Adrenal gland (tissue), 12 donors: ENCODE data around the gene RHPN2. TPM values are rescaled to one million over a fixed set of nuclear protein-coding genes. Genes with fewer than 3 reads are reported as not detected.
"Not testable (repeated sequence)": the region's sequence is repeated elsewhere in the genome, so short reads cannot be mapped to it uniquely, and the experiment has no call there.

Source experiments
- DNase-seq, 7 donors: peaks; one replicate each; pipeline ENCODE4 v3.0.0-alpha.2; 2019 to 2020
- H3K27ac ChIP-seq, 5 donors: fragments of 200-600 bp; sonication (generic) in 4 of 5; 1 replicate in 3 of 5; 2 replicates in 2 of 5; pipeline versions ENCODE4 v1.5.1 to v1.8.0; 2016 to 2020; ENCODE audit warnings: mild to moderate bottlenecking in 1 of 5
- H3K27me3 ChIP-seq: fragments of 200-600 bp; 2 replicates; pipeline ENCODE4 v1.8.0; 2021
- H3K36me3 ChIP-seq, 2 donors: fragments of 200-600 bp; replicated peaks in 1 of 2; 1 replicate in 1 of 2; 2 replicates in 1 of 2; pipeline versions ENCODE4 v1.5.1 to v1.8.0; 2018 to 2022
- H3K4me1 ChIP-seq, 2 donors: fragments of 200-600 bp; replicated peaks in 1 of 2; 1 replicate in 1 of 2; 2 replicates in 1 of 2; pipeline versions ENCODE4 v1.5.1 to v1.8.0; 2018 to 2021
- H3K4me3 ChIP-seq, 4 donors: fragments of 200-600 bp; sonication (generic) in 3 of 4; one replicate each; pipeline ENCODE4 v1.5.1; 2016 to 2018
- H3K9me3 ChIP-seq, 3 donors: fragments of 200-600 bp; sonication (generic) in 1 of 3; replicated peaks in 1 of 3; 1 replicate in 2 of 3; 2 replicates in 1 of 3; pipeline versions ENCODE4 v1.5.1 to v1.8.0; 2016 to 2021
- POLR2A ChIP-seq, 2 donors: fragments of 450-650 bp; IDR thresholded peaks; one replicate each; pipeline ENCODE4 v1.6.1; 2017; ENCODE audit warnings: antibody characterized with exemption in 2 of 2, mild to moderate bottlenecking in 2 of 2, moderate library complexity in 1 of 2
- WGBS, 4 donors: extraction: QIAGEN DNeasy Blood & Tissue Kit in 2 of 4; methylation state at CpG; one replicate each; pipeline versions ENCODE4 v1.1.5 to v1.1.7; 2013 to 2017; 5-methylcytosine and 5-hydroxymethylcytosine counted together
- intact Hi-C, 2 donors: fragments of 100-400 bp; cut with DNase I; formaldehyde crosslinking; loops; one replicate each; pipeline versions ENCODE4 v1.14.1 to v1.15.0; 2022 to 2023
- polyA plus RNA-seq, 3 donors: library from polyadenylated mRNA; stranded (reverse); fragments of 200-250 nt in 2 of 3; fragments of 350-450 nt in 1 of 3; fragmentation: Illumina TruSeq in 1 of 3; extraction: RNeasy Lipid Tissue Mini Kit (QIAGEN cat#74804) in 1 of 3; gene quantifications; one replicate each; pipeline ENCODE4 v1.2.3, GENCODE V29; 2013 to 2014
- total RNA-seq, 9 donors: library from RNA; depleted of rRNA in 4 of 9; stranded (reverse); fragments of >200 nt in 4 of 9; fragments of 120-200 nt in 1 of 9; fragmentation: NEBNext Ultra II Directional in 1 of 9; extraction: Animal tissue kit (Norgen Biotek cat#: 25700) in 1 of 9; gene quantifications; one replicate each; pipeline versions ENCODE4 v1.1.0 to v1.2.4, GENCODE V29; 2013 to 2023
- TF ChIP-seq, protein P1 (sequence below), 6 experiments: fragments of 450-650 bp in 4 of 6; fragments of 200-600 bp in 2 of 6; sonication (generic) in 1 of 6; IDR thresholded peaks; 1 replicate in 5 of 6; 2 replicates in 1 of 6; pipeline versions ENCODE4 v1.5.1 to v1.8.0; 2016 to 2021; ENCODE audit warnings: antibody characterized with exemption in 6 of 6, mild to moderate bottlenecking in 2 of 6, moderate library complexity in 1 of 6
- donor health status: healthy with polysubstance abuse.
- donor health status: Bipolar disorder and iron deficiency.
- donor health status: DM: yes; HTN: yes; CAD: no.
- donor health status: DM: no; HTN: no; CAD: no.
- donor health status: DM: no; HTN: no; CAD: no.
- donor health status: DM: yes; HTN: yes; CAD: no.

The RHPN2 gene
- total and polyA plus RNA-seq, 12 donors: 0.52 to 1.3 (median 1.0) TPM; not detected in 1

- Histone ChIP-seq H3K27me3 (no peaks in the 10 kb centered on the region), H3K27ac (no peak overlapping the region), H3K4me1 (peaks cover 0 to 12% of the 10 kb centered on the region in 2 donors), H3K4me3 (no peak overlapping the region), H3K36me3 (peaks cover 0 to under 1% of the 10 kb centered on the region in 2 donors), H3K9me3 (no peaks in the 10 kb centered on the region)
- WGBS, 4 donors: 92 to 100% (median 96%) methylated on average over 10 of the region's 10 CpGs; no CpG with 5 or more reads in 1 of the 4 donors
- intact Hi-C loops: loop anchor here in 1 of 2 donors (10.0 kb wide), 1 partner anchor 385 kb away; the partner anchor contains the start of gene PDCD5
- TF ChIP-seq, protein P1, sequence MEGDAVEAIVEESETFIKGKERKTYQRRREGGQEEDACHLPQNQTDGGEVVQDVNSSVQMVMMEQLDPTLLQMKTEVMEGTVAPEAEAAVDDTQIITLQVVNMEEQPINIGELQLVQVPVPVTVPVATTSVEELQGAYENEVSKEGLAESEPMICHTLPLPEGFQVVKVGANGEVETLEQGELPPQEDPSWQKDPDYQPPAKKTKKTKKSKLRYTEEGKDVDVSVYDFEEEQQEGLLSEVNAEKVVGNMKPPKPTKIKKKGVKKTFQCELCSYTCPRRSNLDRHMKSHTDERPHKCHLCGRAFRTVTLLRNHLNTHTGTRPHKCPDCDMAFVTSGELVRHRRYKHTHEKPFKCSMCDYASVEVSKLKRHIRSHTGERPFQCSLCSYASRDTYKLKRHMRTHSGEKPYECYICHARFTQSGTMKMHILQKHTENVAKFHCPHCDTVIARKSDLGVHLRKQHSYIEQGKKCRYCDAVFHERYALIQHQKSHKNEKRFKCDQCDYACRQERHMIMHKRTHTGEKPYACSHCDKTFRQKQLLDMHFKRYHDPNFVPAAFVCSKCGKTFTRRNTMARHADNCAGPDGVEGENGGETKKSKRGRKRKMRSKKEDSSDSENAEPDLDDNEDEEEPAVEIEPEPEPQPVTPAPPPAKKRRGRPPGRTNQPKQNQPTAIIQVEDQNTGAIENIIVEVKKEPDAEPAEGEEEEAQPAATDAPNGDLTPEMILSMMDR (IDR thresholded peaks at IDR 0.05): no peak
- TF ChIP-seq POLR2A (IDR thresholded peaks at IDR 0.05): no peak
- no peak for DNase-seq
Observed at GRCh38 chr19:32969549-32969948, 95.1 kb downstream of the RHPN2 start.

DNA sequence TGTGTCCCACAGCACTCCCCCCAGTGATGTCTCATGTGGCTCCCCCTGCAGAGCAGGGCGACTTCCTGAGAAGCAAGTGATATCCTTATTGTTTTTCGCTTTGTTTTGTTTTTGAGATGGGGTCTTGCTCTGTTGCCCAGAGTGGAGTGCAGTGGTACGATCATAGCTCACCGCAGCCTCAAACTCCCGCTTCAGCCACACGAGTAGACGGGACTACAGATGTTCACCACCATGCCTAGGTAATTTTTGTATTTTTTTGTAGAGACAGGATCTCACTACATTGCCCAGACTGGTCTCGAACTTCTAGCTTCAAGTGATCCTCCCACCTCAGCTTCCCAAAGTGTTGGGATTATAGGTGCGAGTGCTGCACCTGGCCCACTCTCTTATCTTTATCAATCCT lies 97.9 kb downstream of the RHPN2 start:
- no peak overlapping the region for H3K27ac ChIP-seq
- TF ChIP-seq, protein P1 (IDR thresholded peaks at IDR 0.05): no peak
- TF ChIP-seq POLR2A (IDR thresholded peaks at IDR 0.05): no peak
- H3K4me3 ChIP-seq: no peak overlapping the region
- peaks cover 0 to 16% of the 10 kb centered on the region in 2 donors for H3K36me3 ChIP-seq
- no peaks in the 10 kb centered on the region for H3K27me3 ChIP-seq
- H3K9me3 ChIP-seq: no peaks in the 10 kb centered on the region
- DNase-seq: no peak
- peaks cover 0 to 12% of the 10 kb centered on the region in 2 donors for H3K4me1 ChIP-seq
- WGBS, 4 donors: 95 to 96% (median 95%) methylated on average over 9 of the region's 9 CpGs
- intact Hi-C loops: loop anchor here in 1 of 2 donors (10.0 kb wide), 1 partner anchor 382 kb away; the partner anchor contains the start of gene PDCD5

- H3K9me3 ChIP-seq: no peaks in the 10 kb centered on the region
- H3K27me3 ChIP-seq: no peaks in the 10 kb centered on the region
- no peak overlapping the region for H3K27ac ChIP-seq
- H3K4me1 ChIP-seq: no peaks in the 10 kb centered on the region
- intact Hi-C loops: no loop called here
- DNase-seq: no peak
- no peak overlapping the region for H3K4me3 ChIP-seq
- no peak for TF ChIP-seq POLR2A (IDR thresholded peaks at IDR 0.05)
- TF ChIP-seq, protein P1 (IDR thresholded peaks at IDR 0.05): no peak
- peaks cover 0 to 38% of the 10 kb centered on the region in 2 donors for H3K36me3 ChIP-seq
- WGBS, 4 donors: 59 to 93% (median 81%) methylated on average over 3 of the region's 3 CpGs
Observed at GRCh38 chr19:32945260-32945659, 119.4 kb downstream of the RHPN2 start.

DNA sequence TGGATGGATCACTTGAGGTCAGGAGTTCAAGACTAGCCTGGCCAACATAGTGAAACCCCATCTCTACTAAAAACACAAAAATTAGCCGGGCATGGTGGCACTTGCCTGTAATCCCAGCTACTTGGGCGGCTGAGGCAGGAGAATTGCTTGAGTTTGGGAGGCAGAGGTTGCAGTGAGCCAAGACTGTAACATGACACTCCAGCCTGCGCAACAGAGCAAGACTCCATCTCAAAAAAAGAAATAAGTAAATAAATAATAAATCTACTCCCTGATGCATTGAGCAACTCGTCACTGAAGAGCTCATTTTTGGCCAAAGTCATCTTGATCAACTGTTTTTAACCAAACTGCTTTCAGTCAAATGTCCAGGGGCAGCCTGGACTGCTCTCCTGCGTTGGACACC lies 123.4 kb downstream of the RHPN2 start:
- H3K4me1 ChIP-seq, H3K27me3 ChIP-seq, H3K27ac ChIP-seq, DNase-seq, H3K9me3 ChIP-seq, H3K4me3 ChIP-seq, intact Hi-C loops: not testable (repeated sequence)
- WGBS, 4 donors: 90 to 96% (median 94%) methylated on average over 5 of the region's 5 CpGs
- H3K36me3 ChIP-seq: peaks cover 0 to 39% of the 10 kb centered on the region in 2 donors

GRCh38 chr19:32936065-32936464 lies 128.6 kb downstream of the RHPN2 start:
- no peak overlapping the region for H3K27ac ChIP-seq
- TF ChIP-seq POLR2A (IDR thresholded peaks at IDR 0.05): no peak
- TF ChIP-seq, protein P1 (IDR thresholded peaks at IDR 0.05): no peak
- H3K9me3 ChIP-seq: no peaks in the 10 kb centered on the region
- no peaks in the 10 kb centered on the region for H3K4me1 ChIP-seq
- no peak for DNase-seq
- H3K27me3 ChIP-seq: no peaks in the 10 kb centered on the region
- H3K36me3 ChIP-seq: peaks cover 0 to 19% of the 10 kb centered on the region in 2 donors
- intact Hi-C loops: no loop called here
- no peak overlapping the region for H3K4me3 ChIP-seq
- 95 to 100% (median 97%) methylated on average over 3 to 8 of the region's 8 CpGs for WGBS, 4 donors
